Hair follicular keratinocyte (primary cell): ENCODE results near the gene BUD31. TPM values are rescaled to one million over a fixed set of nuclear protein-coding genes. Genes with fewer than 3 reads are reported as not detected.

Source experiments
- total RNA-seq: library from RNA; depleted of rRNA; stranded (reverse); fragments of >200 nt; gene quantifications from 2 replicates; pipeline ENCODE4 v1.2.3, GENCODE V29; 2015

Gene BUD31
- total RNA-seq: 75.7 and 110 TPM in 2 replicates

DNA sequence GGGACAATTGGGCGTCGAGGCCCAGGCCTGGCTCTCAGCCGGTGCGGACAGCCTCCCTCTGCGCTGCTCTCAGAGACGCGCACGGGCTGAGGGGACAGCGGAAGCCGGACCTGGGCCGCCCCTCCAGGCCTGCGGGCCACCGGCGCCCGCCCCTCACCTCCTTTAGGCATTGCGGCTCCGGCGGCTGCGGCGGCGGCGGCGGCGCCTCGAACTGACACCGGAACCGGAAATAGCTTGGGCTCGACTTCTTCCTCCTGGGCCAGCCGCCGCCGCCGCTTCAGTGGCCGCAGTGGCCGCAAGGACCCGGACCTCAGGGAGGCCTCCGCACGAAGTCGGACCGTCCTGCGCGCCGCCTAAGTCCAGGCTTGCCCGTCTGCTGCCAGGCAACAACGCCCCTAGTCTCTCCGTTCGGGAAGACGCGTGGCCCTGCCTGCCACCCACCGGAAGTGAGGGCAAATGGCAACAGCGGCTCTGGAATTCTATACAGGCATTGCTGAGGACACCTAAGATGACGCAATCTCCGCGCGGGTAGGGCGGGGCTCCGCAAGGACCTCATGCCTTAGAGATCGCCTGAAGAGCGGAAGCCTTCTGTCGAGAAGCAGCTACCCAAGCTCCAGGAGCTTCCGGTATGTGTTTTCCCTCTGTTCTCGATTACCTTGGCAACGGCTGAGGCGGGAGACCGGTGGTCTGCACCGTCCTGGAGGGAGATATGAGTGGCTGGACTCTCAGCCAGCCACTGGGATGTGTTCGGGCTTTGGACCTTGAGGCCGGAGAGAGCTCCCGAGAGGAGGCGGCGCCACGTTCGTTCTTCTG, at the start of gene BUD31, which contains the start of gene PDAP1:
Gene BUD31 (plus strand): TSS at position 591 of the 813 bp plus-strand sequence. CDS start 2,124 bp downstream, outside the sequence.
Gene PDAP1 (minus strand): TSS at position 219 of the 813 bp plus-strand sequence. CDS start 49 bp downstream, at position 170.

GRCh38 chr7:99374111-99375064, 34.4 kb upstream of the BUD31 start, which contains the start of gene ARPC1B:
ARPC1B (plus strand) TSS chr7:99374730; CDS start chr7:99385715, 10,985 bp downstream.

GRCh38 chr7:99438573-99439480, 30.1 kb downstream of the BUD31 start, which contains the start of the genes CPSF4 and PTCD1:
CPSF4 (plus strand) TSS chr7:99438943; CDS start chr7:99439083, 140 bp downstream.
PTCD1 (minus strand) TSS chr7:99438798; CDS start chr7:99435242, 3,556 bp downstream.

Other genes starting within 250 kb of the BUD31 start
- gene KPNA7, start 200.9 kb upstream of the BUD31 start, total RNA-seq: 0.39 TPM in 1 of 2 replicates, not detected in the other
- gene MYH16, start 136.1 kb upstream of the BUD31 start, total RNA-seq: 1.1 and 1.2 TPM in 2 replicates
- 192 and 200 TPM in 2 replicates for gene ARPC1A, start 83.1 kb upstream of the BUD31 start, total RNA-seq
- gene ARPC1B, start 34.2 kb upstream of the BUD31 start, total RNA-seq: 450 and 486 TPM in 2 replicates
- 102 and 201 TPM in 2 replicates for gene PDAP1, start 372 bp upstream of the BUD31 start, total RNA-seq
- gene PTCD1, start 29.8 kb downstream of the BUD31 start, total RNA-seq: 2.7 and 8.9 TPM in 2 replicates
- 27.7 and 33.9 TPM in 2 replicates for gene CPSF4, start 30.0 kb downstream of the BUD31 start, total RNA-seq
- gene ATP5MF, start 57.2 kb downstream of the BUD31 start, total RNA-seq: 2,257 and 3,102 TPM in 2 replicates
- 0.86 and 3.5 TPM in 2 replicates for gene ZNF789, start 63.9 kb downstream of the BUD31 start, total RNA-seq
- gene ZNF394, start 91.3 kb downstream of the BUD31 start, total RNA-seq: 14.7 and 14.8 TPM in 2 replicates
- 6.4 and 7.0 TPM in 2 replicates for gene ZKSCAN5, start 95.7 kb downstream of the BUD31 start, total RNA-seq
- gene FAM200A, start 143.1 kb downstream of the BUD31 start, total RNA-seq: 3.4 and 4.7 TPM in 2 replicates
- gene ZNF655, start 149.7 kb downstream of the BUD31 start, total RNA-seq: 44.3 and 46.9 TPM in 2 replicates
- gene TMEM225B, start 189.3 kb downstream of the BUD31 start, total RNA-seq: 0.47 TPM in 1 of 2 replicates, not detected in the other
- gene ZSCAN25, start 208.0 kb downstream of the BUD31 start, total RNA-seq: 5.6 and 10.6 TPM in 2 replicates